BE2C (cell line): Measurements from ENCODE around the gene JPH3.

Experiments used
- DNase-seq: peaks from one replicate; pipeline ENCODE4 v3.0.0-alpha.2; 2020
- H3K27me3 ChIP-seq: fragments of 250-450 bp; sonication (Bioruptor Pico); 2 replicates; pipeline ENCODE4 v1.5.1; 2020; ENCODE audit warnings: mild to moderate bottlenecking
- H3K36me3 ChIP-seq: fragments of 250-450 bp; sonication (Bioruptor Pico); 2 replicates; pipeline ENCODE4 v1.5.1; 2020; ENCODE audit warnings: mild to moderate bottlenecking
- H3K4me1 ChIP-seq: fragments of 250-450 bp; sonication (Bioruptor Pico); 2 replicates; pipeline ENCODE4 v1.5.1; 2020
- H3K4me3 ChIP-seq: 2 replicates; pipeline ENCODE4 v1.5.1; 2011; ENCODE audit warnings: low read depth, low read length
- H3K9me3 ChIP-seq: fragments of 250-450 bp; sonication (Bioruptor Pico); 2 replicates; pipeline ENCODE4 v1.5.1; 2020
- CTCF ChIP-seq: IDR thresholded peaks from 2 replicates; pipeline ENCODE4 v1.5.1; 2012; ENCODE audit warnings: mild to moderate bottlenecking, low read depth, low read length

The JPH3 gene

GRCh38 chr16:87706278-87707000 lies 104.1 kb downstream of the JPH3 start:
- H3K4me3 ChIP-seq = no peak overlapping the region
- H3K4me1 ChIP-seq = no peaks in the 10 kb centered on the region
- peaks cover 60% of the 10 kb centered on the region for H3K36me3 ChIP-seq
- H3K27me3 ChIP-seq = no peaks in the 10 kb centered on the region
- DNase-seq = no peak
- H3K9me3 ChIP-seq = no peaks in the 10 kb centered on the region
- TF ChIP-seq CTCF = no peak

GRCh38 chr16:87707097-87707496 lies 104.8 kb downstream of the JPH3 start:
- no peak overlapping the region for H3K4me3 ChIP-seq
- no peak for TF ChIP-seq CTCF
- H3K36me3 ChIP-seq = peaks cover 54% of the 10 kb centered on the region
- H3K9me3 ChIP-seq = no peaks in the 10 kb centered on the region
- H3K4me1 ChIP-seq = no peaks in the 10 kb centered on the region
- H3K27me3 ChIP-seq = no peaks in the 10 kb centered on the region
- no peak for DNase-seq

GRCh38 chr16:87707714-87708580 lies 105.6 kb downstream of the JPH3 start:
- Histone ChIP-seq H3K4me1 (no peaks in the 10 kb centered on the region), H3K27me3 (no peaks in the 10 kb centered on the region), H3K4me3 (no peak overlapping the region), H3K36me3 (peaks cover 45% of the 10 kb centered on the region), H3K9me3 (no peaks in the 10 kb centered on the region)
- no peak for TF ChIP-seq CTCF
- DNase-seq = no peak

GRCh38 chr16:87708881-87709638 lies 106.8 kb downstream of the JPH3 start:
- TF ChIP-seq CTCF = no peak
- no peaks in the 10 kb centered on the region for H3K4me1 ChIP-seq
- no peak for DNase-seq
- H3K9me3 ChIP-seq = no peaks in the 10 kb centered on the region
- no peak overlapping the region for H3K4me3 ChIP-seq
- no peaks in the 10 kb centered on the region for H3K27me3 ChIP-seq
- peaks cover 39% of the 10 kb centered on the region for H3K36me3 ChIP-seq

GRCh38 chr16:87709677-87710076 lies 107.4 kb downstream of the JPH3 start:
- Histone ChIP-seq H3K4me3 (no peak overlapping the region), H3K27me3 (no peaks in the 10 kb centered on the region), H3K9me3 (no peaks in the 10 kb centered on the region), H3K4me1 (no peaks in the 10 kb centered on the region), H3K36me3 (peaks cover 41% of the 10 kb centered on the region)
- TF ChIP-seq CTCF = no peak
- no peak for DNase-seq
